CD4-positive, alpha-beta memory T cell (primary cell): ENCODE measurements around the gene SERINC5. TPM values are rescaled to one million over a fixed set of nuclear protein-coding genes. Genes with fewer than 3 reads are reported as not detected.
A peak's percentile ranks its signal among the peaks of the same experiment; 100 is the strongest.

ENCODE experiments used
- CTCF ChIA-PET: fragments of 350-600 bp; sonication (Branson Sonifier 250); formaldehyde crosslinking; loops from one replicate; lab custom pipeline; 2021; ENCODE audit warnings: inconsistent platforms; ENCODE audit not compliant: partially characterized antibody; lab: Charles Lee
- POLR2A ChIA-PET: fragments of 350-600 bp; sonication (Branson Sonifier 250); formaldehyde crosslinking; loops from one replicate; lab custom pipeline; 2021; ENCODE audit not compliant: partially characterized antibody; lab: Charles Lee
- DNase-seq, 5 donors: peaks; one replicate each; pipeline versions ENCODE4 v3.0.0 to v3.0.0-alpha.2; 2020 to 2022; ENCODE audit warnings: mixed read lengths in 1 of 5
- H3K27ac ChIP-seq: one replicate; pipeline ENCODE4 v1.7.0; 2013; ENCODE audit warnings: low read depth, low read length
- H3K27me3 ChIP-seq: 2 replicates; pipeline ENCODE4 v1.7.0; 2013; ENCODE audit warnings: mild to moderate bottlenecking, low read length, moderate library complexity; ENCODE audit not compliant: insufficient read depth
- H3K36me3 ChIP-seq: 2 replicates; pipeline ENCODE4 v1.7.0; 2013; ENCODE audit warnings: mild to moderate bottlenecking, low read length, moderate library complexity; ENCODE audit not compliant: insufficient read depth
- H3K4me1 ChIP-seq: 2 replicates; pipeline ENCODE4 v1.7.0; 2013; ENCODE audit warnings: mild to moderate bottlenecking, low read length, moderate library complexity; ENCODE audit not compliant: insufficient read depth
- H3K4me3 ChIP-seq, 2 donors: one replicate each; pipeline ENCODE4 v1.7.0; 2013; ENCODE audit warnings: low read length in 2 of 2, mild to moderate bottlenecking in 1 of 2
- H3K9me3 ChIP-seq, 2 donors: one replicate each; pipeline ENCODE4 v1.7.0; 2013; ENCODE audit warnings: low read length in 2 of 2, control low read depth in 1 of 2; ENCODE audit not compliant: control insufficient read depth in 1 of 2
- H3K27ac Mint-ChIP-seq, 7 donors: one replicate each; pipeline ENCODE4 v1.8.0; 2020 to 2021; ENCODE audit warnings: mixed read lengths in 7 of 7, mild to moderate bottlenecking in 6 of 7, inconsistent platforms in 3 of 7, moderate library complexity in 3 of 7
- H3K27me3 Mint-ChIP-seq, 2 donors: one replicate each; pipeline ENCODE4 v1.8.0; 2020 to 2021; ENCODE audit warnings: mixed read lengths in 2 of 2
- H3K36me3 Mint-ChIP-seq, 2 donors: one replicate each; pipeline ENCODE4 v1.8.0; 2020 to 2021; ENCODE audit warnings: mixed read lengths in 2 of 2, inconsistent platforms in 1 of 2, mild to moderate bottlenecking in 1 of 2
- H3K4me1 Mint-ChIP-seq, 4 donors: one replicate each; pipeline ENCODE4 v1.8.0; 2020 to 2021; ENCODE audit warnings: mixed read lengths in 4 of 4, mild to moderate bottlenecking in 1 of 4
- H3K4me3 Mint-ChIP-seq, 8 donors: one replicate each; pipeline ENCODE4 v1.8.0; 2020 to 2021; ENCODE audit warnings: mixed read lengths in 8 of 8, mild to moderate bottlenecking in 7 of 8, moderate library complexity in 6 of 8, inconsistent platforms in 3 of 8
- H3K9me3 Mint-ChIP-seq, 8 donors: one replicate each; pipeline ENCODE4 v1.8.0; 2020 to 2021; ENCODE audit warnings: mixed read lengths in 8 of 8, mild to moderate bottlenecking in 5 of 8, inconsistent platforms in 3 of 8, moderate library complexity in 1 of 8
- intact Hi-C: fragments of 100-400 bp; cut with micrococcal nuclease; formaldehyde crosslinking; loops from one replicate; pipeline ENCODE4 v1.15.1; 2023
- polyA plus RNA-seq, 2 donors: library from polyadenylated mRNA; unstranded; fragments of 300-500 nt; fragmentation: Illumina TruSeq; gene quantifications; one replicate each; pipeline ENCODE4 v1.2.3, GENCODE V29; 2021
- total RNA-seq, 2 experiments: library from RNA; stranded (reverse); gene quantifications; one replicate each; pipeline ENCODE4 v1.2.3, GENCODE V29; 2021

The SERINC5 gene
- total and polyA plus RNA-seq, 4 experiments from 2014 or later: 20.7 to 165 (median 94.0) TPM

DNA sequence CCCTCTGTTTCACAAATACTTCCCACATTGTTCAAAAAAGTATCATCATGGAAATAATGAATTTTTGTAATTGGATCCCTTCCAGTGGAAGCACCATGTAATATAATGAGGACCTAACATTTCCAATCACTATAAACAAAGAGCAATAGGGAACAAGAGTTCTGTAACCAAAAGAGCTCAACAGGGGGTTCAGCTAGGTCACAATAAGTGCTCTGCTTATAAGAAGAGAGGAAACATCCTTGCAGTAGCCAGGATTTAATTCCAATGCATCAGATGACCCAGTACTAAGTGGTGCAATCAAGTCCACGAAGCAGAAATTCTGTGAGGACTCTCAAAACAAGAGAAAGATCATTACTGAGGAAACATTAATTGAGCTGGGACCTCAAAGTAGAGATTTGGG is 5.9 kb downstream of the SERINC5 start:
- Histone ChIP-seq H3K4me1 (peaks cover 85% of the 10 kb centered on the region), H3K27ac (no peak overlapping the region), H3K36me3 (no peaks in the 10 kb centered on the region), H3K4me3 (no peak overlapping the region), H3K9me3 (no peaks in the 10 kb centered on the region), H3K27me3 (no peaks in the 10 kb centered on the region)
- ChIA-PET POLR2A (interaction anchor here (1.1 to 13.3 kb wide), 5 partner anchors 11 to 158 kb away, joined by 3 to 409 read pairs (median 6); no protein-coding TSS in a partner anchor), CTCF (interaction anchor here (1.5 to 2.6 kb wide), 4 partner anchors 11 to 158 kb away, joined by 4 to 13 read pairs (median 6); no protein-coding TSS in a partner anchor)
- H3K27me3 Mint-ChIP-seq: no peaks in the 10 kb centered on the region
- peaks cover 28 to 42% of the 10 kb centered on the region in 2 donors for H3K36me3 Mint-ChIP-seq
- H3K4me1 Mint-ChIP-seq: peaks cover 65 to 98% (median 81%) of the 10 kb centered on the region in 4 donors
- peaks cover 0 to 1% (median 0%) of the 10 kb centered on the region in 8 donors for H3K9me3 Mint-ChIP-seq
- intact Hi-C loops: loop anchor here (5.0 kb wide), 1 partner anchor 58 kb away; no protein-coding TSS in a partner anchor
- H3K4me3 Mint-ChIP-seq: peak overlapping the region; percentile 7 to 82 (median 64)
- no peak for DNase-seq
- peak overlapping the region; percentile 14 to 89 (median 85) for H3K27ac Mint-ChIP-seq

DNA sequence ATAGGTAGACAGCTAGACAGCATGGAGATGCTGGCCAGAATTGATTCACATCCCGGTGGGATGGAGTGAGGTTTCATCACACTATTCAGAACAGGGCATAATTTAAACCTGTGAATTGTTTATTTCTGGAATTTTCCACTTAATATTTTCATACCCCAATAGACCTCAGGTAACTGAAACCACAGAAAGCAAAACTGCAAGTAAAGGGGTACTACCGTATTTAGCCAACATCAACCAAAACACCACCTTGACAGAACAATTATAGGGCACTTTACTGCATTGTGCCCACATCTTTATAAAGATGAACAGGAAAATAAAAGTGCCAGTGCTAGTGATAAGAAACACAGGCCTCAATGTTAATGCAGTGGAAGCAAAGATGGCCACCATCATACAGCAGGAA is 7.5 kb downstream of the SERINC5 start:
- no peaks in the 10 kb centered on the region for H3K9me3 ChIP-seq
- peaks cover 84% of the 10 kb centered on the region for H3K4me1 ChIP-seq
- Mint-ChIP-seq H3K27me3 (no peaks in the 10 kb centered on the region), H3K4me1 (peaks cover 64 to 92% (median 72%) of the 10 kb centered on the region in 4 donors), H3K9me3 (peaks cover 0 to 4% (median under 1%) of the 10 kb centered on the region in 8 donors), H3K36me3 (peaks cover 22 to 30% of the 10 kb centered on the region in 2 donors), H3K4me3 (peak overlapping the region; percentile 49 to 85 (median 73)), H3K27ac (peak overlapping the region; percentile 79 to 92 (median 88))
- peak overlapping the region in 1 of 2 donors; percentile 29 for H3K4me3 ChIP-seq
- H3K27ac ChIP-seq: peak overlapping the region; percentile 39
- ChIA-PET POLR2A (interaction anchor here (0.8 to 13.3 kb wide), 4 partner anchors 8 to 61 kb away, joined by 3 to 409 read pairs (median 50); partner anchors contain the start of gene SERINC5), CTCF (no interaction called here)
- H3K36me3 ChIP-seq: no peaks in the 10 kb centered on the region
- no peaks in the 10 kb centered on the region for H3K27me3 ChIP-seq
- intact Hi-C loops: no loop called here
- no peak for DNase-seq

DNA sequence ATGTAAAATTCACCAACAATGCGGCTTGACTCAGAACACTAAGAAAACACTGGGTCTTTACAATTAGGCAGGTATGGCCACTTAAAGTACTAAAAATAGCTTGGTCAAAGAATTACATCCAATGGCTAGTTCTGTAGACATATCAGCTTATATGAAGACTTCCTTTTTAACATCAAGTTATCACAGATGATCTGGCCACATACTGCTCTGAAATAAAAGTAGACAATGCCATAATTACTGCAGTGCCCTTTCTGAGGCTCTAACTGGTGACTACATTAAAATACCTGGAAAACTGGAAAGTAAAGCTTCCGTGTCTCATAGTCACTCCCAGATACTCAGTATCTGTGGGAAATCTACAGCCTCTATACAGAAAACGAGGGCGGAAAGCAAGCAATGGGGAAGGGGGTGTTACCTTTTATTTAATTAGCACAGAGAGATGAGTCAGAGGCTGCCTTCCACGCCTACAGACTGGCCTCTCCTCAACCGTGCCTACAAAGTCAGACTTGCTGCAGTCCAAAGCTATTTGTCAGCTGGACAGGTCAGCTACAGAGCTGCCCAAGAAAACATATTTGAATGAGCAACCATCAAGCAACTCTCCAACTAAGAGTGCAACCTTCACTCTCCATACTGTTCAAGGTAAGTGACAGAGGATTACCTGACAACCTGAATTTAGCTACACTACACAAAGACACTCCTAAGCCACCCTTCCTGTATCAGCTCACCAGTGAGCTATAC is 8.7 kb downstream of the SERINC5 start:
- POLR2A ChIA-PET: interaction anchor here (0.7 to 13.3 kb wide), 14 partner anchors 9 to 155 kb away, joined by 3 to 409 read pairs (median 6); partner anchors contain the start of gene SERINC5
- Mint-ChIP-seq H3K4me1 (peaks cover 53 to 84% (median 66%) of the 10 kb centered on the region in 4 donors), H3K27me3 (no peaks in the 10 kb centered on the region), H3K9me3 (peaks cover 0 to 10% (median 6%) of the 10 kb centered on the region in 8 donors), H3K36me3 (peaks cover 27 to 33% of the 10 kb centered on the region in 2 donors), H3K4me3 (peak overlapping the region; percentile 9 to 85 (median 79)), H3K27ac (peak overlapping the region; percentile 79 to 92 (median 88))
- H3K4me3 ChIP-seq: no peak overlapping the region
- peak in 4 of 5 donors; percentile 32 to 73 (median 40) for DNase-seq
- H3K9me3 ChIP-seq: peaks cover 0 to 7% of the 10 kb centered on the region in 2 donors
- peak overlapping the region; percentile 39 for H3K27ac ChIP-seq
- intact Hi-C loops: loop anchor here (1.0 to 2.0 kb wide), 3 partner anchors 8 to 28 kb away; no protein-coding TSS in a partner anchor
- CTCF ChIA-PET: interaction anchor here (0.8 to 1.3 kb wide), 7 partner anchors 10 to 164 kb away, joined by 3 to 5 read pairs (median 3); no protein-coding TSS in a partner anchor
- peaks cover 72% of the 10 kb centered on the region for H3K4me1 ChIP-seq
- H3K27me3 ChIP-seq: no peaks in the 10 kb centered on the region
- peaks cover 3% of the 10 kb centered on the region for H3K36me3 ChIP-seq

DNA sequence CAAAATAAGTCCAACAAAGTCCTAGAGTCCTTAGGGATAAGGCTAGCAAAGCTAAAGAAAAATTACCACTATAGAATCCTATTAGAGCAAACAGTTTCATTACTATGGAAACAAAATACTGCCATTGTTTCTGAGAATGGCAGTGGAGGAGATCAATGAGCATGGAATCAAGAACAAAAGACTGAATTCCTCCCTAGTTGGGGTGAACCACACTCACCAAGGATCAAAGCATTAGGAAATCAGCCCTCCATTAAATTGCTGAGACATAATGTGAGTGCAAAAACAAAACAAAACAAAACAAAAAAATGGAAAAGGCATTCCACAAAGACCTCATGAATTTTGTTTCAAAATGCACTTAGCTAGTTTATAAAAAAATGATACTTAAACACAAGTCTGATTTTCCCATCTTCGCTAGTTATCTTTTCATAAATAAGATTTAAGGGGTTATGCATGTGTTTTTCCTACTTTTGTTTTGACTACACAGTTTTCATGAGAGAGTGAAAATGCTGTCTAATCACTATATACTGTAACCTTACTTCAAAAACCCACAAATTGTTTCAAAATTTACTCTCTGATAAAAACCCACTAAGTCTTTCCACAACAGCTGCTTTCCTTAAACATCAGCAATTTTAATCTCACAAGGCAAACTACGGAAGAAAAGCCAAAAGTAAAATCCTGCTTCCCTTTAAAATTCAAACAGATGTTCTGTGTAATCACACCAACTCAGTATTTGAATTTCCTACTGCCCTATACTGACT is 9.7 kb downstream of the SERINC5 start:
- Mint-ChIP-seq H3K27ac (peak overlapping the region; percentile 66 to 88 (median 86)), H3K36me3 (peaks cover 37 to 42% of the 10 kb centered on the region in 2 donors), H3K27me3 (no peaks in the 10 kb centered on the region), H3K4me1 (peaks cover 51 to 84% (median 67%) of the 10 kb centered on the region in 4 donors), H3K9me3 (peaks cover 0 to 16% (median 15%) of the 10 kb centered on the region in 8 donors), H3K4me3 (peak overlapping the region in 7 of 8 donors; percentile 22 to 83 (median 65))
- H3K9me3 ChIP-seq: peaks cover 0 to 7% of the 10 kb centered on the region in 2 donors
- intact Hi-C loops: loop anchor here (2.0 kb wide), 1 partner anchor 27 kb away; no protein-coding TSS in a partner anchor
- no peaks in the 10 kb centered on the region for H3K27me3 ChIP-seq
- CTCF ChIA-PET: interaction anchor here (1.0 to 2.1 kb wide), 5 partner anchors 11 to 163 kb away, joined by 3 to 7 read pairs (median 4); no protein-coding TSS in a partner anchor
- peaks cover 70% of the 10 kb centered on the region for H3K4me1 ChIP-seq
- H3K27ac ChIP-seq: peak overlapping the region; percentile 39
- peaks cover 11% of the 10 kb centered on the region for H3K36me3 ChIP-seq
- POLR2A ChIA-PET: interaction anchor here (0.8 to 13.3 kb wide), 12 partner anchors 8 to 154 kb away, joined by 3 to 409 read pairs (median 6); partner anchors contain the start of gene SERINC5
- no peak overlapping the region for H3K4me3 ChIP-seq
- no peak for DNase-seq

DNA sequence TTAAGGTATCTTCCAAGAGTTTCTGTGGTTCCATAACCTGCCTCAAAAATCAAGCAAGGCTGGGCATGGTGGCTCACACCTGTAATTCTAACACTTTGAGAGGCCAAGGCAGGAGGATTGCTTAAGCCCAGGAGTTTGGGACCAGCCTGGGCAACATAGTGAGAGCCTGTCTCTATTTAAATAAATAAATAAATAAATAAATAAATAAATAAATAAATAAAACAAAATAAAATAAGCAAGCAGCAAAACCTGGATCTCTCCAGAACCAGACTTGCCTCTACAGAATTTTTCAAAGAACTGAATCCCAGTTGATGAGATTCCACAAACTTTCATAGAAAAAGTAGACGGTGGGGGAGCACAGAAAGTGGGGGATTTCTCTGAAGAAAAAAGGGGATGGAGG is 12.3 kb downstream of the SERINC5 start:
- Mint-ChIP-seq H3K9me3 (peaks cover 0 to 17% (median 15%) of the 10 kb centered on the region in 8 donors), H3K4me1 (peaks cover 52 to 86% (median 73%) of the 10 kb centered on the region in 4 donors), H3K36me3 (peaks cover 38 to 51% of the 10 kb centered on the region in 2 donors), H3K27me3 (no peaks in the 10 kb centered on the region), H3K27ac (peak overlapping the region in 3 of 7 donors; percentile 25 to 57 (median 44)), H3K4me3 (peak overlapping the region in 2 of 8 donors; percentile 17 to 49)
- Histone ChIP-seq H3K4me3 (no peak overlapping the region), H3K27me3 (no peaks in the 10 kb centered on the region), H3K27ac (no peak overlapping the region), H3K4me1 (peaks cover 74% of the 10 kb centered on the region), H3K36me3 (peaks cover 11% of the 10 kb centered on the region), H3K9me3 (peaks cover 0 to 7% of the 10 kb centered on the region in 2 donors)
- ChIA-PET CTCF (no interaction called here), POLR2A (interaction anchor here (0.5 to 6.5 kb wide), 3 partner anchors 9 to 37 kb away, joined by 3 to 81 read pairs (median 3); partner anchors contain the start of gene SERINC5)
- DNase-seq: no peak
- intact Hi-C loops: no loop called here

DNA sequence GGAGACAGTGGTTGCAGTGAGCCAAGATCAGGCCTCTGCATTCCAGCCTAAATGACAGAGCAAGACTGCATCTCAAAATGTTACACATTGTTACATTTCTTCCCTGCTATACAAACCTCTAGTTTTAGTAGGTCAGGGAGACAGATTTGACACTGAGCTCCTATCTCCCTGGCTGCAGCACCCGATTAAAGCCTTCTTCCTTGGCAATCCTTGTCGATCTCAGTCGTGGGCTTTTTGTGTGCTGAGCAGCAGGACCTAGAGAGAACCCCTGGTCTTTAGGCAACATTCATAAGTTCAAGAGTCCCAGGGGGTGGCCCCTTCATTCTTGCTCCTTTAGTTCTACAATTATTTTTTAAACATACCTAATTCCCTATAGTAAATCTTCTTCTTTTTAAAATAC is 13.0 kb downstream of the SERINC5 start:
- peaks cover 37 to 53% of the 10 kb centered on the region in 2 donors for H3K36me3 Mint-ChIP-seq
- no peak for DNase-seq
- H3K4me1 Mint-ChIP-seq: peaks cover 51 to 86% (median 71%) of the 10 kb centered on the region in 4 donors

More for the DNA sequence above, 13.0 kb downstream of the SERINC5 start:
- peaks cover 11% of the 10 kb centered on the region for H3K36me3 ChIP-seq
- H3K4me3 Mint-ChIP-seq: peak overlapping the region in 3 of 8 donors; percentile 1 to 55 (median 3)
- ChIA-PET POLR2A (interaction anchor here (0.9 to 6.5 kb wide), 3 partner anchors 13 to 50 kb away, joined by 3 to 81 read pairs (median 4); partner anchors contain the start of gene SERINC5), CTCF (interaction anchor here (0.5 to 0.6 kb wide), 2 partner anchors 32 to 726 kb away, joined by 3 to 4 read pairs; no protein-coding TSS in a partner anchor)
- no peak overlapping the region for H3K27ac ChIP-seq
- H3K27me3 Mint-ChIP-seq: no peaks in the 10 kb centered on the region
- peaks cover 0 to 17% (median 15%) of the 10 kb centered on the region in 8 donors for H3K9me3 Mint-ChIP-seq
- peak overlapping the region in 3 of 7 donors; percentile 25 to 77 (median 44) for H3K27ac Mint-ChIP-seq
- intact Hi-C loops: no loop called here
- H3K4me3 ChIP-seq: no peak overlapping the region
- peaks cover 73% of the 10 kb centered on the region for H3K4me1 ChIP-seq
- no peaks in the 10 kb centered on the region for H3K27me3 ChIP-seq
- H3K9me3 ChIP-seq: peaks cover 0 to 7% of the 10 kb centered on the region in 2 donors
